GM21423 (cell line): ENCODE results near the gene SCTR.

Source experiments
- ATAC-seq: cut with Tn5 transposase; IDR thresholded peaks from one replicate; pipeline ENCODE4 v1.9.1; 2021; ENCODE audit warnings: mild to moderate bottlenecking, moderate library complexity; ENCODE audit not compliant: unreplicated experiment

SCTR gene

DNA sequence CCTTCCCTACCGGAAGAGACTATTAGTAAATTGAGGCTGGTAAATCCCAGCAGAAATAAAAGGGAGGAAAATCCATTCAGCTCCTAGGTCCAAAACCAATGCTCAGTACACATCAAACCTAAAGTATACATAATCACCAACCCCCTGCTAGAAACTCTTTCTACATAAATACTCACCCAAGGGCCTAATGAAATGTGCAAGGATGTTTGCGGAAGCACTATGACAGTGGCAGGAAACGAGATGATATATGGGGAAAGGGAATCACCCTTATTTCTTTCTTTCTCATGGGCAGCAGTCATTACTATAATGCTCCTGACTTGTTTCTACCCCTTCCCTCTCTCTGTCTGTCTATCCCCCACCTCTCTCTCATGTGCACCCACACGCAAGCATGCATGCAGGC is 1.3 kb upstream of the SCTR start:
- no peak for ATAC-seq

DNA sequence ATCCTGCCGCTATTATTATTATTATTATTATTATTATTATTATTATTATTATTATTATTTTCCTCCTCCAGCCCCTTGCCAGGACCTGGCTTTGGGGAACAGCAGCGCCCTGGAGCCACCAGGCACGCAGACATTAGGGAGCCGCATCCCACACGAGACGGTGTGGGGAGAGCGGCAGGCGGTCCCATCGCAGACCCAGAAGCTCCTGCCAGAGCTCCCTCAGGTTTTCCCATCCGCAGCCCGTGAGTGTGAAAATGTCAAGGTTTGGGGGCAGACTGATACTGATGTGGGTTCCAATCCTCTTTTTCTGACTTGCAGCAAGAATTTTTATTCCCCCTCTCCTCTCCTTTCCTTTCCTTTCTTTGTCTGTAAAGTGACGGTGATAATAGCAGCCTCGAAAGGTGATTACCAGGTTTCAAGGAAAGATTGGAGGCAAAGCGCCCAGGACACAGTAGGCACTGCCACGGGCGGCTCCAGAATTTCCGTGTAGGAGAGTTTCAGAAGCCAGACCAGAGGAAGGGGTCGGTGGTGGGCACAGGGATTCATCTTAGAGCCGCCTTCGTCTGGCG is 816 bp downstream of the SCTR start:
- no peak for ATAC-seq

DNA sequence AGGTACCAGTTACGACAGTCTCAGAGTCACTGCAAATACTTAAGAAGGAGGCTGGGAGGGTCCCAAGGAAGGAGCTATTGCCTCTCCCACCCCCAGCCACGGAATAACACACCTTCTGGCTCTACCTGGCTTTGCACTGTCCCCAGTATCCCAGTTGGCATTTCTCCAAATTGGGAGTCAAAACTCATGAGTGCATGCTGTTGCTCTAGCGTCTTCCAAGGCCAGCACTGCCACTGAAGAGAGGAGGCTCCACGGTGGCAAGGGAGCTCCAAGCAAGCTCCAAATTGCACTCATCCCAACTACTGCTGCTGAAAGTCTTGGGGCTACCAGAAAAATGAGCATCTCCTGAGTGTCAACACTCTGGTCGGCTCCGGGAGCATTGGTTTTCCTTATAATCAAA is 1.6 kb downstream of the SCTR start:
- no peak for ATAC-seq

DNA sequence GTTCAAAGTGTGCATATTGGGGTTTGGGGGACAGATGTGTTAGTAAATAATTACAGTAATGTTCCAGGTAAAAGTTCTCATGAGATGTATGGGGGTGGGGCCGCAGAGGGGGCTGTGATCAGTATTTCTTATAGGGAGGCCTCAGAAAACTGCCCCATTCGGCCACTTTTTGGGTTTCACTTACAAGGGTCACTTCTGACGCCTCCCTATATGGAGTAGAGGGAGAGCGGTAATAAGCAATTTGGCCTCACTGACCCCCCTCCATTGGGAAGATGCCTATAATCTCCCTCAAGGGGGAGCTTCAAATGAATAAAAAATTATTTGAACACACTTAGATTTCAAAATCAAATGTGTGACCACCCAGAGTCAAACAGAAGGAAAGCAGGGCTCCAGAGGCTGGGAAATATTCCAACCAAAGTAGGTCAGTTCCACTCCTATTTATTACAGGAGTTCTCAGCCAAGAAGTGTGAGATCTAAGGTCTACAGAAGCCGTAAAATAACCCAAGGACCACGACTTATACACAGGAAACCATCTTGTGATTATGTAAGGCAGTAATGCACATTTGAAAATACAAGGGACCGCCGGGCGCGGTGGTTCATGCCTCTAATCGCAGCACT is 2.7 kb downstream of the SCTR start:
- ATAC-seq, result no peak

DNA sequence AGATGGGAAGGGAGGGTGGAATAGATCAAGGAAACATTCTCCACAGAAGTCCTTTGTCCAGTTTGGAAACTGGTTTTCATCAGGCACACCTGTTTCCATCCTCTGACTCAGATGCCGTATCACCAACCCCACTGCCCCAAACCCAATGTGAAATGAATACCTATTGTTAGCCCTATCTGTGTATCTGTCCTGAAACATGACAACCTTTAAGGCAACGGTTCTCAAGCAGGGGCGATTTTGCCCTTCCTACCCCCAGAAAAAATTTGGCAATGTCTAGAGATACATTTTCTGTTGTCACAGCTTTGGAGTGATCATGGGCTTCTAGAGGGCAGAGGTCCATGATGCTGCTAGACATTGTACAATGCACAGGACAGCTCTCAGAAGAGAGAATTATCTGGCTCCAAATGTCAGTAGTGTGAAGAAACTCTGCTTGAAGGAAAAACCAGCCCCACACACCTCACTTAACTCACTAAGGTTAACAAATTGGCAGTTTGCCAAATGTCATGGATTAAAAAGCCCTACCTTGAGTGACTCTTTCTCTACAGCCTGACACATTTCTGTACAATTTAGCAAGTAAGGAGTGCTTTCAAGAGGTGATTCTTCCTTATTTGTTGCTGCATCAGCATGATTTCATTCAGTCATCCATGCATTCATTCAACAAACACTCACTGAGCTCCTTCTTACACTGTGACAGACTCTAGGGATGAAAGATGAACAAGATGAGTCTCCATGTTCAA is 3.4 kb downstream of the SCTR start:
- no peak for ATAC-seq

DNA sequence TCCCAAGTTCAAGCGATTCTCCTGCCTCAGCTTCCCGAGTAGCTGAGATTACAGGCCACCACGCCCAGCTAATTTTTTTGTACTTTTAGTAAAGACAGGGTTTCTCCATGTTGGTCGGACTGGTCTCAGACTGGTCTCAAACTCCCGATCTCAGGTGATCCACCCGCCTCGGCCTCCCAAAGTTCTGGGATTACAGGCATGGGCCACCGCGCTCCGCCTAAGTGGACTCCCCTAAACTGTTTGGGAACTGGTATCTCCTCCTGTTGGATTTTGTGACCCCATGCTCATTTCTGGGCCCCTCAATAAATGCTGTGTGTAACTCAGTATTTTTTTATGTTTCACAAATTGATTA is 5.2 kb downstream of the SCTR start:
- no peak for ATAC-seq

DNA sequence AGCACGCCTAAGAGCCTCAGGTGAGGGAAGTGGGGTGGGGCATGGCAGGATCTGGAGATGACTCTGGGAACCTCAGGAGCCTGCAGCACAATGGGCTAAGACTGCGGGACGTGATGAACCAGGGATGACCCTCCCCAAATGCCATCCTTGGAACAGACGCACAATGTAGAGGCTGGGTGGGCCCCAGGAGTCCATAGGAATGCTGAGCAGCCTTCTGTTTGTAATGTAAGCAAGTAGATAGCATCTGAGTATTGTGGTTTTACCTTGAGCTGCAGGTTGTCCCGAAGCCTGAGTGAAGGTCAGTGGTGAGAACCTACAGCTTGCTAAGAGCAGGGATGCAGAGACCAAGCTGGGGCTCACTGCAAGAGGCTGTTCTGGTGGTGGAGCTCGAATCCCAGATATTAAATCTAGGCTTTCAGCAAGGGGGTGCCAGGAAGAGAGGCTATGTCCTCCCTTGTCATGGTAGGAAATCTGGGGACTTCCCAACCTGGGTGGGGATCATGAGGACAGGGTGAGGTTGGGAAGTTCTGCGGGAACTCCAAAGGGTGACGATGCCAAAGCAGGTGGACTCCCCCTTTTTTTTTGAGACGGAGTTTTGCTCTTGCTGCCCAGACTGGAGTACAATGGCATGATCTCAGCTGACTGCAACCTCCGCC is 5.8 kb downstream of the SCTR start:
- no peak for ATAC-seq

DNA sequence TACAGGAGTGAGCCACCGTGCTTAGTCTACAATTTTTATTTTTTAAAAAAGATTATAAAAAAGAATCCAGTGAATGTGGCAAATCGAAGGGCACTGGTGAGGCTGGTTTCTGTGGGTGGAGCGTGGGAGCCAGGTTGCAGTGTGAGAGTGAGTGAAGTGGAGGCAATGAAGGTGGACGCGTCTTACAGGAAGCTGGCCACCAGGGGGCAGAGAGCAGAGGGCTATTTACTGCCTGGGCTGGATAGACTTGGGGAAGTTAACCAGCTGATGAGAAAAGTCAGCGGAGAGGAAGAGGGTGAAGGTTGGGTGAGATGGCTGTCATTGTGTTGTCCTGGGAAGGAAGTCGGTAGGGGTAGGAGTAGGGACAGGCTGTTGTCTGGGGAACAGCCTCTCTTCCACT is 6.8 kb downstream of the SCTR start:
- ATAC-seq, result peak; percentile 93

DNA sequence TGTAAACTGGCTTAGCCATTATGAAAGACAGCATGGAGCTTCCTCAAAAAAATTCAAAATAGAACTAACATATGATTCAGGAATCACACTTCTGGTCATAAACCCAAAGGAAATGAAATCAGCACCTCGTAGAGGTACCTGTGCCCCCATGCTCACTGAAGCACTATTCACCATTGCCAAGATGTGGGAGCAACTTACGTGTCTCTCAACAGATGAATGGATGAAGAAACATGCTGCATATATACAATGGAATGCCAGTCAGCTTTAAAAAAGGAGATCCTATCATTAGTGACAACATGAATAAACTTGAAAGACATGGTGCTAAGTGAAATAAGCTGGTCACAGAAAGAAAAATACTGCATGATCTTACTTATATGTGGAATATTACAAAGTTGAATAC is 8.2 kb downstream of the SCTR start:
- no peak for ATAC-seq

DNA sequence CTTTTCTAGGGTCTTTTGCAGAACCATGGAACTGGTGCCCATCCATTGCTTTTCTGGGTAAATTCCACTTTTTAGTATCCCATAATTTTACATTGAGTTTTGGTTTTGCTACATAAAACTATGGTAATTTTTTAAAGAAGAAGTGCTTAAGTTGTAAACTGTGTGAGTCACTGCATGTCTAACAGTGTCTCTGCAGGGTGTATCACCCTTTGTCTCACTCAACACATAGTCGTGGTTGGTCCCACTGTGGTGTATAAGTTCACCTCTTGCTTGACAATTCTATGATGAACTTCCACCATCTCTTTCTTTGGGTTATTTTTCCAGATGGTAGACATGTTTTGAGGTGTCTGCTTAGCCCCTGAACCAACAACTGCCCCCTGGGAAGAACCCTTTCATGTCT is 10.5 kb downstream of the SCTR start:
- no peak for ATAC-seq

DNA sequence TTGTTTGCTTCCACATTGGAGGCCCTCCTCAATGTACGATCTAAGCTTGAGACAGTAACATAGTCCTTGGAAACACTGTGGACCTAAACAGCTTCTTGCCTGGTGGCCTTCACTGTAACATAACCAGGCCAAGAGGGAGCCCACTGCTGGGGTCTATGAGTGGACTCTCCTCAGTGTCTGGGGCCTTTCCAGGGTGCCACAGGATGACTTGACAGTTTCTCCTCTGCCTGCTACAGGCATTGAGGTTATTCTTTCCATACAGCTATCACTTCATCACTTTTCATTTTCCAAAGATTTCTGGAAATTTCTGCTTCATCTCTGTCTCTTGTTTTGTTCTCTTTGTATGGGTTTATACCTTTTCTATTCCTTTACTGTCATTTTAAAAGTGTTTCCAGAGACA is 11.3 kb downstream of the SCTR start:
- ATAC-seq, result no peak

DNA sequence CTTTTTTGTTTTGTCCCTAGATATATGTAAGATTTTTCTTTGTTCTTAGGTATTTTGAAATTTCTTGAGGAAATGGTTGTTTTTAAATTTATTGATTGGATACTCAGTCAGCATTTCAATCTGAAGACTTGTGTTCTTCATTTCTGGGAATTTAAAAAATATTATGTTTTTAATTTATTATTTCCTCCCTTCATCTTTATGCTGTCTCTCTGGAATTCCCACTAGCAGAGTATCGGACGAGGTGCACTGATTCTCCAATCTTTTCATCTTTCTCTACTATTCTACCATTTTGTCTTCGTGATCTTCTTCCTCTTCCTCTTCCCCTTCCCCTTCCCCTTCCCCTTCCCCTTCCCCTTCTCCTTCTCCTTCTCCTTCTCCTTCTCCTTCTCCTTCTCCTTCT is 12.3 kb downstream of the SCTR start:
- no peak for ATAC-seq

DNA sequence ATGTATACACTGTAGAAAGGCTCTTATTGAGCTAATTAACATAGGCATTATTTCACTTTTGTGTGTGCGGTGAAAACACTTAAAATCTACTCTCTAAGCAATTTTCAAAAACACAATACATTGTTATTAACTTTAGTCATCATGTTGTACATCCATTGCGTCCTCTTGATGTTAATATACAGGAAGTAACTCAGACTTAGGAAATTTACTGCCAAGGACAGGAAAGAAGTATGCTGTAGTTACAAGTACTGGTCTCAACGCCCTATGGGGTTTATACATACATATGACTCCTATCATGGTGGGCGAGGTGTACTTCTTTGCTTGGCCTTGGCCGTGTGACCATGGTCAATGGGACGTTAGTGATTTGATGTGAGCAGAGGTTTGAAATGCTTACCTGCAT is 15.5 kb downstream of the SCTR start:
- no peak for ATAC-seq

DNA sequence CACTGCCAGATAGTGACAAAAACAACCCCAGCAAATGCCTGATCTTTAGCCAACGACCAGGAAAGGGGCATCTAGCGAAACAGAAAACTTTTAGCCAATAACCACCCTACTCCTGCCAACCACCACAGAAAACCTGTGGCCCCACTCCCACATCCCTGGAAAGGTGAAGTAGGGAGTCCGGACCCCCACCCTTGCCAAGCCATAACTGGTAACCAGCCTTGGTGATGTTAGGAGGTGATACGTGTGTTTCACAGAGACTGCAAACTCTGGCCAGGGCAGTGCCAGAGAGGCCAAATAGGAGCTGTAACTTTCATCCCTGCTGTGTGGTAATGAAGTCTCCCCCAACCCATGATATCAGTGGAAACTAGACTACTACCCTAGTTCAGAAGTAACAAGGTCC is 27.6 kb downstream of the SCTR start:
- ATAC-seq, result no peak

DNA sequence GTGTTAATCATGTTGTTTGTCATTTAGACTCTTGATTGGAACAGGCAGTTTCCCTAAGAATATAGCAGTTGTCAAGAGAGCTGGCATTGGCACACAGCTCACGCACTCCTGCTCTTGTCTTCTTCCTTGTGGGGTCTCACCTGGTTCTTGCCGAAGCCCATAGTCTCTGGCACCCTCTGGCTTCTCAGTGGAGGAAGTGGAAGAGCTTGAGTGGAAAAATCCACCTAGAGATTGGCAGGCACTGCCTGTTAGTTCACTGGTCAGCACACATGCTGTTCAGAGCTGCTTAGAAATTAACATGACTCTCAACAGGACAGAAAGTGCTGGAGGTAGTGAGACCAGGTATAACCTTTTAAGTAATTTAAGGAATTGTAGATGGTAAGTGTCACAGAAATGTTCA is 28.3 kb downstream of the SCTR start:
- ATAC-seq, result no peak

DNA sequence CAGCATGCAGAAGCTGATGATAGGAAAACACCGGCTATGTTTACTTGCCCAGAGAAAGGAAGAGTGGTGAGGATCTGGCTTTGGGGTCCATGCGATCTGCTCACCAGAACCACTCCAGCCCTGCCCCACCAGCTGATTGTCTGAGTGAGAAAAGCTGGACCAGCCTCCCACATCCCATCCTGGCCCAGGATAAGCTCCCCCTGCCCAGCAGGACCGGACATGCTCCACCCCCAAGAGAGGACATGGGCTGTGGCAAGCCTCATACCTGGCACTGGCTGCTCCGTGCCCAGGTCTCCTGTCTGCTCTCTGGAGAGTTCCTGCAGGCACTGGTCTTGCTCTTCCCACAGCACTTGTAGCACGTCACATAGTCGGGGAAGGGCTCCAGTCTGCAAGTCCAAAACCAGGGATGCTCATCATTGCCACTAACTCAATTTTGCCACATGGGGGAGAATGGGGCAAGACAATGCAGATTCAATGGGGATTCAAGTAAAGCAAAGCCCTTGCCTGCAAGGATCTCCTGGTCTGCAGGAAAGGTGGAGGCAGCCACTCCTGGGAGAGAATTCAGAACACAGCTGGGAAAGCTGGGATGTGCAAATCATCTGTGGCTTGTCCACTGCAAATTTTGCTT is 30.0 kb downstream of the SCTR start:
- ATAC-seq, result no peak

DNA sequence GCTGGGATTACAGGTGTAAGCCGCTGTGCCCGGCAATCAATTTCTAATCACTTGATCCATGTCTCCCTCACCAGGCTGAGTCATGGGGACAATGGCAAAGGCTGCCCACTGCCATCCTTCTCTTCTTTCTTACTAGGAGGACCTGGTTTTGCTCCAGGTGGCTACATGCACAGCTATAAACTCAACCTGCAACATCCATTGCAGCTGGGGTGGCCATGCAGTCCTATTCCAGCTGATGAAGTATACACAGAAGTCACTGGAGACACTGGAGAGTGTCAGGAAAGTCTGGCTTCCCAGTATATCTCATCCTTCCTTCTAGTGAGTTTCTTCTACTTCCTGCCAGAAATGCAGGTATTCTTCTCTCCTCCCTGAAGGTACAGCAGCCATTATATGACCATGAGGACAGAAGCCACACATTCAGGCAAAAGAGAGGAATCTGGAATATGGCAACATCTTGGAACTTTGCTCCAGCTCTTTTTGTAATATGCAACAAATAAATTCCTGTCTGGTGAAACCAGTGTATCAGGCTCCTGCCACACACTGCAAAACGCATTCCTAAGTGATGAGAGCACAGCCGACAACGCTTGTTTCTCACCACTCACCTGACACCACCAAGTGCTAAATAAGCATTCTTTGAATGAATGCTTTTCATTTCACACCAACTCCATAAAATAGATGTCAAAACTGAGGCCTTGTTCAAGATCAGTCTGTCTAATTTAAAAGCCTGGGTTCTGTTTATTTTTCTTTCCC is 32.3 kb downstream of the SCTR start:
- ATAC-seq, result no peak

DNA sequence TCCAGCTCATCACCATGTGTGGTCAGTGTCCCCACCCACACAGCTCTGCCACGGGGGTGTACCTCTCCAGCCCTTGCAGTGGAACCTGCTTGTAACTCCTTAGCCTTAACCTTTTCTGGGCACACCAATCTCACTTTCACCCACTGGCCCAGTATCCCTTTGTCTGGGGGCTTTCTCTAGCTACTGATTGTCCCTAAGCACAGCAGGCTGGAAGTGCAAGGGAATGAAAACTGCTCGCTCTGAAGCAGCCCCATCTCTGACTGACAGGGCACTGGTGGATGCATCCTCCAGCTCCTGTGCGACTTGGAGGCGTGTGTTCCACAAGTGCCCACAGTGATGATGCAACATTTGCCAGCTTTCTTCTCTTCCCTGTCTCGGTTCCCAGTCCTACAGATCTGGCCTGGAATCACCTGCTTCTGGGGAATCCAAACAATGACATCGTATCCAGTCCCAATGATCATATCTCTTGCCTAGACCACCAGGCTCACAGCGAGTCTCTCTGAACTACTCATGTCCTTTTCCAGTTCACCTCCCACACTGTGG is 33.6 kb downstream of the SCTR start:
- no peak for ATAC-seq

DNA sequence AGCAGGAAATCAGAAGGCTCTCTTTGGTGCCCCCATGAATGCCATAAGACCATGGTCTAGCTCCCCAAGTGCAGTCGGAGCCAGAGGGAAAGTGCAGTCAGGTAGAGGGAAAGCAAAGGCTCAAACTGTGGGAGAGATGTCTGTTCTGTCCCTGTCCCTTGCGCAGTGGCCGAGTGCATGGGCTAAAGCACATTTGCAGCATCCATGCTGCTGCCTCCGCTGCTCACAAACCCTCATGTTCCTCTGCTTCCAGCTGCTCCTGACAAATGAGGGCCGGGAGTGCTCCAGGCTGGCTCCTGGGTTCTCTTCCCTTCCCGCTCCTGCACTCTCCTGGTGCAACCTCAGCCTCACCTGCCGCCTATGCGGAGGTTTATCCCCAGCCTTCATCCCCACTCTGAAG is 34.2 kb downstream of the SCTR start:
- ATAC-seq, result no peak

DNA sequence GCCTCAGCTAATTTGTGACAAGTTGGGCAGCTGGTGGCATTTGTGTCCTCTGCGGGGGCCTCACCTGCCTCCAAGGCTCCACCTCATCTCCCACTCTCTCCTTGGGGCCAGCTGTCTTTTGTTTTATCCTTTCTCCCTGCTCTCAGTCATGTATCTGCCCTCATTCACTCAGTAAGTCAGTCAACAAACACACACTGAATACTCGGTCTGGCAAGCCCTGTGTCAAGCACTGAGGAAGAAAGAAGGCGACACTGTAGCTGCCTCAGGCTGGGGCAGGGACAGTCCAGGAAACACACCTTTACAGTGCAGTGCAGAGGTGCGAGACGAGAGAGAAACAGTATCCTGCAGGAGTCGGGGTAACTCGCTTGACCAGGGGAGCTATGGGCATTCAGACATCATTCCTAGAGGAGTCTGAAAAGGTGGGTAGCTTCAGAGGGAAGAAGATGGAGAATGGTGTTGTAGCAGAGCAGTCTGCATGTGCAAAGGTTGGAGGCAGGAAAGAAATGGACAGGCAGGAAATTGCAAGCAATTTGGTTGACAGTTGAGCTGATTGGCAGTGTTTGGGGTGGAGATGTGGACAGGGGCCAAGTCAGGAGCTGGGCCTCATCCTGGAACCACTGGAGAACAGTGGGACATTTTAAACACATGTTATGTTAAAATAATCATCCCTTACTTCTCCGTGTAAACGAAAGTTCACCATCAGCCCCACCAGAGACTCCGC is 34.9 kb downstream of the SCTR start:
- no peak for ATAC-seq
